OCI-LY3 (cell line): Measurements from ENCODE around the gene FKBP10.

Experiments
- H2AFZ ChIP-seq: fragments of 200-600, 300-600 bp; shearing (Covaris generic); 2 replicates; pipeline ENCODE4 v1.6.0; 2014; ENCODE audit warnings: antibody characterized with exemption, low read depth, low read length
- H3K27ac ChIP-seq: fragments of 200-600, 300-600 bp; sonication (generic); 2 replicates; pipeline ENCODE4 v1.5.1; 2014; ENCODE audit warnings: mild to moderate bottlenecking, low read length, moderate library complexity, mixed read lengths
- H3K27me3 ChIP-seq: fragments of 200-600, 300-600 bp; sonication (generic); 2 replicates; pipeline ENCODE4 v1.6.1; 2014; ENCODE audit warnings: low read depth, low read length, mixed read lengths
- H3K36me3 ChIP-seq: fragments of 200-600, 300-600 bp; sonication (generic); replicated peaks from 2 replicates; pipeline ENCODE3; 2014; ENCODE audit warnings: low read depth, low read length, mixed read lengths
- H3K4me1 ChIP-seq: fragments of 300-600, 200-600 bp; sonication (generic); 2 replicates; pipeline ENCODE4 v1.6.1; 2014; ENCODE audit warnings: low read length, mixed read lengths
- H3K4me2 ChIP-seq: fragments of 200-600, 300-600 bp; sonication (generic); 2 replicates; pipeline ENCODE4 v1.6.1; 2014; ENCODE audit warnings: low read length, mixed read lengths
- H3K4me3 ChIP-seq: fragments of 300-600, 200-600 bp; sonication (generic); 2 replicates; pipeline ENCODE4 v1.5.1; 2014; ENCODE audit warnings: antibody characterized with exemption, mild to moderate bottlenecking, low read length, moderate library complexity
- H3K79me2 ChIP-seq: fragments of 300-600, 200-600 bp; shearing (Covaris generic); 2 replicates; pipeline ENCODE4 v1.6.1; 2014; ENCODE audit warnings: mild to moderate bottlenecking, low read length, mixed read lengths
- H3K9ac ChIP-seq: fragments of 300-600, 200-600 bp; shearing (Covaris generic); 2 replicates; pipeline ENCODE4 v1.6.0; 2014; ENCODE audit warnings: mild to moderate bottlenecking, low read length, moderate library complexity
- H3K9me3 ChIP-seq: fragments of 200-600, 300-600 bp; shearing (Covaris generic); 2 replicates; pipeline ENCODE4 v1.6.1; 2014; ENCODE audit warnings: low read length, mixed read lengths; ENCODE audit not compliant: insufficient read depth
- H4K20me1 ChIP-seq: fragments of 200-600, 300-600 bp; sonication (generic); 2 replicates; pipeline ENCODE4 v1.6.1; 2016; ENCODE audit warnings: low read length, mixed read lengths; ENCODE audit not compliant: insufficient read depth
- EZH2phosphoT487 ChIP-seq: fragments of 200-600 bp; shearing (Covaris generic); IDR thresholded peaks from 2 replicates; pipeline ENCODE4 v1.6.1; 2018; ENCODE audit warnings: antibody characterized with exemption, mixed run types, low read depth
- TF ChIP-seq, protein P1 (sequence below): fragments of 200-600, 300-600 bp; sonication (generic); IDR thresholded peaks from 2 replicates; pipeline ENCODE4 v1.5.1; 2014; ENCODE audit warnings: antibody characterized with exemption, low read length, low read depth

The FKBP10 gene

DNA sequence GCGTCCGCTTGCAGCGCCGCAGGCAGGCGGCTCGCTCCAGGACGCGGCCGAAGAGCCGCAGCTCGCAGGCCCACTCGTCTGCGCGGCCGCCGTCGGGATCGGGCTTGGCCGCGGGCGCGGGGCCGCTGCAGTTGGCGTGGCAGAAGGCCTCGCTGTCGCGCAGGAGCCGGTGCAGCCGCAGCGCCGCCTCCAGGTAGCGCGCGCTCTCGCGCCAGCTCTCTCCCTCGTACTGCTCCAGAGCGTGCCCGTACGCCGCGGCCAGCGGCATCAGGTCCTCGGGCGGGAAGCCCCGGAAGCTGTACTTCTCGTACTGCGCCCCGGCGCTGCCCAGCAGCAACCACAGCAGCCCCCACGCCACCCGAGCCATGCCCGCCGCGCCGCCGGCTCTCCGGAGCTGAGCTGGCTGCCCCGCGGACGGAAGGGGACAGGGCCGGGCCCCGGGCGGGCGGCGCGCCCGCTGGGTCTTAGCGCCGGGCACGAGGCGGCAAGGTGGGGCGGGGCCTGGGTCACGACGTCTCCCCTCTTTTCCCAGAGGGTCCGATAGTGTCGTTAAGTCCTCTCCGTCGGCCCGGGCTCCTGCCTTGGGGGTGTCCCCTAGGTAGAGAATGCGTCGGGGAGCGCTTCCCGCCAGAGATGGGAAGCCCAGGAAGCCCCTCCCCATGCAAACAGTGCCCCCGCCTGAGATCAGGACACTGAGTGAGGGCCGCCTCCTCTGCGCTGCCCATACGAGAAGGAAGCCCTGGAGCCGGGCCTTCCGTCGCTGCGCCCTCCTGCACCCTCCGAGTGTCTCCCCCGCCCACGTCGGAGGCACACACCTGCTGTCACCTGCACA is 1.0 kb upstream of the FKBP10 start, which contains the start of gene P3H4:
Gene P3H4, minus strand, starts transcription at position 401 of the 832 bp plus-strand sequence. Its CDS starts 34 bp downstream, at position 367.
- Histone ChIP-seq H3K4me1 (peaks cover 12% of the 10 kb centered on the region), H2AFZ (peak within 1 kb of the TSS; percentile 96), H3K9me3 (no peaks in the 10 kb centered on the region), H3K9ac (peak within 1 kb of the TSS; percentile 74), H3K27ac (no peak within 1 kb of the TSS), H4K20me1 (no peaks in the 10 kb centered on the region), H3K79me2 (no peaks in the 10 kb centered on the region), H3K27me3 (peaks cover 12% of the 10 kb centered on the region), H3K4me2 (peak within 1 kb of the TSS; percentile 89), H3K36me3 (no peaks in the 10 kb centered on the region), H3K4me3 (peak within 1 kb of the TSS; percentile 94)
- TF ChIP-seq EZH2phosphoT487, result no peak
- TF ChIP-seq, protein P1, sequence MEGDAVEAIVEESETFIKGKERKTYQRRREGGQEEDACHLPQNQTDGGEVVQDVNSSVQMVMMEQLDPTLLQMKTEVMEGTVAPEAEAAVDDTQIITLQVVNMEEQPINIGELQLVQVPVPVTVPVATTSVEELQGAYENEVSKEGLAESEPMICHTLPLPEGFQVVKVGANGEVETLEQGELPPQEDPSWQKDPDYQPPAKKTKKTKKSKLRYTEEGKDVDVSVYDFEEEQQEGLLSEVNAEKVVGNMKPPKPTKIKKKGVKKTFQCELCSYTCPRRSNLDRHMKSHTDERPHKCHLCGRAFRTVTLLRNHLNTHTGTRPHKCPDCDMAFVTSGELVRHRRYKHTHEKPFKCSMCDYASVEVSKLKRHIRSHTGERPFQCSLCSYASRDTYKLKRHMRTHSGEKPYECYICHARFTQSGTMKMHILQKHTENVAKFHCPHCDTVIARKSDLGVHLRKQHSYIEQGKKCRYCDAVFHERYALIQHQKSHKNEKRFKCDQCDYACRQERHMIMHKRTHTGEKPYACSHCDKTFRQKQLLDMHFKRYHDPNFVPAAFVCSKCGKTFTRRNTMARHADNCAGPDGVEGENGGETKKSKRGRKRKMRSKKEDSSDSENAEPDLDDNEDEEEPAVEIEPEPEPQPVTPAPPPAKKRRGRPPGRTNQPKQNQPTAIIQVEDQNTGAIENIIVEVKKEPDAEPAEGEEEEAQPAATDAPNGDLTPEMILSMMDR, result peak; percentile 40

DNA sequence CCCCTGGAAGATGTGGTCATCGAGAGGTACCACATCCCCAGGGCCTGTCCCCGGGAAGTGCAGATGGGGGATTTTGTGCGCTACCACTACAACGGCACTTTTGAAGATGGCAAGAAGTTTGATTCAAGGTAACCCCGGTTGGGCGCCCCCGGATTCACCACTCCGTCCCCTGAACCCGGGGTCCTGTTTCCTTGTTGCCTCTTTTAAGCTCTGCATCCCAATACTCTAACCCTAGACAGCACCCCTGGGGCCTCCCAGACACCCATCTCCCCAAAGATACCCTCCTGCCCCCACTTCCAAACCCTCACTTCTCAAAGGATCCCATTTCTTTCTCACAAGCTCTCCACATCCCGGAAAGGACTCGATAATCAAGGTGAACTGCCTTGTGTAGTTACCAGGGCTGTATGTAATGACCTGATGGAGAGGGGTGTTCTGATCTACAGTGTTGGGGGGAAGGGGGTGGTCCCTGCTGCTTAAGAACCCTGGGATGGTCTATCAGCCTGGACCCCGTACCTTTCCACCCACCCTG is 412 bp downstream of the FKBP10 start:
- H3K4me3 ChIP-seq, result no peak overlapping the region
- no peak overlapping the region for H3K9ac ChIP-seq
- no peak overlapping the region for H3K27ac ChIP-seq
- no peaks in the 10 kb centered on the region for H3K36me3 ChIP-seq
- TF ChIP-seq EZH2phosphoT487, result no peak
- TF ChIP-seq, protein P1, result no peak
- no peaks in the 10 kb centered on the region for H3K79me2 ChIP-seq
- H2AFZ ChIP-seq, result peak overlapping the region; percentile 48; the same call in 1 of the 2 replicates
- H3K4me2 ChIP-seq, result peak overlapping the region; percentile 89; the same call in 1 of the 2 replicates
- no peaks in the 10 kb centered on the region for H4K20me1 ChIP-seq
- H3K4me1 ChIP-seq, result peaks cover 15% of the 10 kb centered on the region
- peaks cover 12% of the 10 kb centered on the region for H3K27me3 ChIP-seq
- no peaks in the 10 kb centered on the region for H3K9me3 ChIP-seq

DNA sequence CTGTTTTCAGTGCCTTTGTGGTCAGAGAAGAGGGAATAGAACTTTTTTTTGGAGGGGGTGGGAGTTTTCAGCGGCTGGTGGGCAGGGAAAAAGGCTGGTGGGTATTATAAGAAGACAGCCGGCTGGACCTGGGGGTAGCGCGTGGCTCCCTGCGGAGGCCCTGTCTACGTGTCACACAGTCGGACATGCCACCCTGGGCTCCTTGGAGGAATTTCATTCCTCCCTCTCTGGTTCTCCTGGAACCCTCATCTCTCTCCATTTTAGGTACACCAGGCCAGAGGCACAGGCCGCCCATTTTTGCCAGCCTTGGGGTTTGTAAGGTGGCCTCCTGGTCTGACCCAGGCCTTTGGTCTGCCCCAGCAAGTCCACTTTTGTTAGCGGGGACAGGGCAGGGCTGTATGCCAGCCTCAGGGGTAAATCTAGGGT is 908 bp downstream of the FKBP10 start:
- Histone ChIP-seq H3K4me1 (peaks cover 18% of the 10 kb centered on the region), H3K36me3 (no peaks in the 10 kb centered on the region), H4K20me1 (no peaks in the 10 kb centered on the region), H3K9ac (no peak overlapping the region), H3K27ac (no peak overlapping the region), H3K9me3 (no peaks in the 10 kb centered on the region), H3K4me3 (no peak overlapping the region), H3K27me3 (peaks cover 12% of the 10 kb centered on the region), H3K4me2 (no peak overlapping the region), H2AFZ (no peak overlapping the region), H3K79me2 (no peaks in the 10 kb centered on the region)
- TF ChIP-seq, protein P1, result no peak
- no peak for TF ChIP-seq EZH2phosphoT487

DNA sequence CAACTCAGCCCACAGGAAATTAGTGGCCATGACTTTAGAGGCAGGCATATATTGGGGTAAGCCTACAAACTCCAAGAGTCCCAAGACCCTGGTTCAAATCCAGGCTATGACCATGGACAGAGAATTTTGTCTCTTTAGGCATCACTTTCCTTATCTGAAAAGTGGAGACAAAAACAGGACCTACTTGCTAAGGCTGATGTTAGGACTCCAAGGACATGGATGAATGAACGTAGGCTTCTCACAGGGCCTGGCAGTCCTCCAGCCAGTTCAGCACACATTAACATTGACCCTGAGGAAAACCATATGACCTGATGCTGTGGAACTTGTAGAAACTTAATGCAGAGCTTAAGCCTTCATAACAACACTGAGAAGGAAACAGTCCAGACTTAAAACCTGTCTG is 1.4 kb downstream of the FKBP10 start:
- no peaks in the 10 kb centered on the region for H3K9me3 ChIP-seq
- no peak overlapping the region for H3K4me3 ChIP-seq
- no peaks in the 10 kb centered on the region for H4K20me1 ChIP-seq
- H3K4me2 ChIP-seq, result no peak overlapping the region
- peaks cover 22% of the 10 kb centered on the region for H3K4me1 ChIP-seq
- no peak overlapping the region for H2AFZ ChIP-seq
- H3K27me3 ChIP-seq, result peaks cover 12% of the 10 kb centered on the region
- H3K9ac ChIP-seq, result no peak overlapping the region
- no peaks in the 10 kb centered on the region for H3K79me2 ChIP-seq
- H3K27ac ChIP-seq, result no peak overlapping the region
- no peaks in the 10 kb centered on the region for H3K36me3 ChIP-seq
- TF ChIP-seq, protein P1, result no peak
- no peak for TF ChIP-seq EZH2phosphoT487
